ENCODE data around the gene TSPAN18.

DNA sequence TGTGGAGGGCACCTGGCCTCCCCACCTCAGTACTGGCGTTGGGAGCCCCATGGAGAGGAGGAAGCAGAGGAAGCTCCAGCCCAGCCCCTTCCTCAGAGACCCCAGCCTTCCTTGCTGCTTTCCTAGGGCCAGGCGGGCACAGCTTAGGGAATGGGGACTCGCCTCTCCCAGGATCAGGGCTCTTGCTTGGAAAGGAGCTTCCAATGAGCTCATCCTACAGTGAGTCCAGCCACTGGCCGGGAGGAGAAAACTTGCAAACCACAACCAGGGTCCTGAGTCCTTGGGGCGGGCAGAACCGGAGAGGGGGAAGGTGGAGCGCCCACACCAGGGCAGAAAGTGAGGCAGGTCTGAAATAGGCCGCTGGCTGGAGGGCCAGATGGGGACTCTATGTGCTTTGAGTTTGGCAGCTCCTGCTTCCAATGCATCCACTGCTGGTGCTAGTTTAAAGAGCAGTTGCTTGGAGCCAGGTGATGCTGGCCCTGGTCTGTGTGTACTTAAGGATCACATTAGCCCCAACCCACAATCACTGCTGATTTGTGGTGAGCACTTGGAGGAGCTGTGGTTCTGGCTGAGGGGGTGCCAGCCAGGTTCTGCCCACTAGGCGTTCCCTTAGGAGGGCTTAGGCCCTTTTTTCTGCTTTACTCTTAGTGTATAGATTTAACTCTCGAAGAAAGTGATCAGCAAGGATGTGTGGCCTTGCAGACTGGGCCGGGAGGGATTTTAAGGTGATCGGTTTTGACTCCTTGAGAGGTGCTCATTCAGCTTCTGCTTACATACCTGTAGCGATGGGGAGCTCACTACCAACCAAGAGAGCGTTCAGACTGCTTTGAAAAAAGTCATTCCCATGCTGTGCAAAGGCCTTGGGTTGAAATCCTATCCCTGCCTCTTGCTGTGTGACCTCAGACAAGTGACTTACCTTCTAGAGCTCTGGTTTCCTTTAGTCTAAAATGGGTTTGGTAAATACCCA is 142.0 kb downstream of the TSPAN18 start:
- TF ChIP-seq EZH2 (IDR thresholded peaks at IDR 0.05; ENCODE audit: insufficient read depth, poor library complexity, severe bottlenecking): no peak
- no peak for TF ChIP-seq EZH2phosphoT487 (IDR thresholded peaks at IDR 0.05; ENCODE audit: insufficient read depth, low read depth)

Data from GM23248 (cell line).